Measurements from ENCODE around the gene DNAL1. TPM values are rescaled to one million over a fixed set of nuclear protein-coding genes. Genes with fewer than 3 reads are reported as not detected.

The DNAL1 gene
- total RNA-seq, 1 experiment from 2014 or later: 28.1 TPM

DNA sequence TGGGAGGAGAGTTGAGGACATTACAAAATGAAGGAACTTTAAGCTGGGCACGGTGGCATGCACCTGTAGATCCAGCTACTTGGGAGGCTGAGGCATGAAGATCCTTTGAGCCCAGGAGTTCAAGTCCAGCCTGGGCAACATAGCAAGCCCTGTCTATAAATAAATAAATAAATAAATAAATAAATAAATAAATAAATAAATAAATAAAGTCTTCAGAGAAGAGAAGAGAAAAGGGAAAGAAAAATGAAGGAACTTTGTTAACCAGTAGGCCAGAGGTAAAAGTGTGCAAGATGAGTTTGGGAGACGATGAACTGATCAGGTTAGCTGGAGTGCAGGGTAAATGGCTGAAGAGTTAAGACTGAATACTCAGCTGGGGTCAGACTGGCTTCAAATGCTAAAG is 49.3 kb downstream of the DNAL1 start:
- H3K4me1 ChIP-seq (ENCODE audit: insufficient read depth, low read length, poor library complexity, severe bottlenecking): no peaks in the 10 kb centered on the region
- no TSS peak for BruUV-seq (replicated peaks)
- intact Hi-C loops (cut with micrococcal nuclease; ENCODE audit: unreplicated experiment): no loop called here
- CTCF ChIA-PET: no interaction called here
- DNase-seq (ENCODE audit: low spot score): no peak
- no peaks in the 10 kb centered on the region for H3K36me3 ChIP-seq (ENCODE audit: insufficient read depth, low read length, poor library complexity, severe bottlenecking)
- no peak overlapping the region for H3K27ac ChIP-seq (ENCODE audit: low read depth, low read length, poor library complexity, severe bottlenecking)
- POLR2A ChIA-PET (ENCODE audit: low non-redundant PET): no interaction called here
- no peak overlapping the region for H3K4me3 ChIP-seq (ENCODE audit: low read depth, low read length, poor library complexity, severe bottlenecking)
- H3K27me3 ChIP-seq (replicated peaks; ENCODE audit: insufficient read depth, low read depth, low read length, poor library complexity): no peaks in the 10 kb centered on the region
- no peaks in the 10 kb centered on the region for H3K9me3 ChIP-seq (ENCODE audit: low read depth, low read length, poor library complexity, severe bottlenecking)
- no peak for TF ChIP-seq EZH2 (IDR thresholded peaks at IDR 0.05; ENCODE audit: borderline replicate concordance, low read depth, low read length, poor library complexity, severe bottlenecking)
- TF ChIP-seq, protein P1, sequence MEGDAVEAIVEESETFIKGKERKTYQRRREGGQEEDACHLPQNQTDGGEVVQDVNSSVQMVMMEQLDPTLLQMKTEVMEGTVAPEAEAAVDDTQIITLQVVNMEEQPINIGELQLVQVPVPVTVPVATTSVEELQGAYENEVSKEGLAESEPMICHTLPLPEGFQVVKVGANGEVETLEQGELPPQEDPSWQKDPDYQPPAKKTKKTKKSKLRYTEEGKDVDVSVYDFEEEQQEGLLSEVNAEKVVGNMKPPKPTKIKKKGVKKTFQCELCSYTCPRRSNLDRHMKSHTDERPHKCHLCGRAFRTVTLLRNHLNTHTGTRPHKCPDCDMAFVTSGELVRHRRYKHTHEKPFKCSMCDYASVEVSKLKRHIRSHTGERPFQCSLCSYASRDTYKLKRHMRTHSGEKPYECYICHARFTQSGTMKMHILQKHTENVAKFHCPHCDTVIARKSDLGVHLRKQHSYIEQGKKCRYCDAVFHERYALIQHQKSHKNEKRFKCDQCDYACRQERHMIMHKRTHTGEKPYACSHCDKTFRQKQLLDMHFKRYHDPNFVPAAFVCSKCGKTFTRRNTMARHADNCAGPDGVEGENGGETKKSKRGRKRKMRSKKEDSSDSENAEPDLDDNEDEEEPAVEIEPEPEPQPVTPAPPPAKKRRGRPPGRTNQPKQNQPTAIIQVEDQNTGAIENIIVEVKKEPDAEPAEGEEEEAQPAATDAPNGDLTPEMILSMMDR (conservative IDR thresholded peaks at IDR 0.05; ENCODE audit: low read depth, low read length): no peak

DNA sequence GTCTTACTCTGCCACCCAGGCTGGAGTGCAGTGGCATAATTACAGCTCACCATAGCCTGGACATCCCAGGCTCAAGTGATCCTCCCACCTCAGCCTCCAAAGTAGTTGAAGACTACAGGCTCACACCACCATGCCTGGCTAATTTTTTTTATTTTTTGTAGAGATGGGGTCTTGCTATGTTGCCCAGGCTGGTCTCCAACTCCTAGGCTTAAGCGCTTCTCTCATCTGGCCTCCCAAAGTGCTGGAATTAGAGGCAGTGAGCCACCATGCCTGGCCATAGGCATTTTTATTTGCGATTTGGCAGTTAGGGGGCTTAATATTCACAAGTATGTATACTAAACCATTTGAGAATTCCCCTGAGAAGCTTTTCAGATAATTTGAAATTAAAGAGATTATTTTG is 50.3 kb downstream of the DNAL1 start:
- Histone ChIP-seq H3K9me3 (ENCODE audit: low read depth, low read length, poor library complexity, severe bottlenecking) (no peaks in the 10 kb centered on the region), H3K36me3 (ENCODE audit: insufficient read depth, low read length, poor library complexity, severe bottlenecking) (no peaks in the 10 kb centered on the region), H3K4me1 (ENCODE audit: insufficient read depth, low read length, poor library complexity, severe bottlenecking) (no peaks in the 10 kb centered on the region), H3K4me3 (ENCODE audit: low read depth, low read length, poor library complexity, severe bottlenecking) (no peak overlapping the region), H3K27me3 (replicated peaks; ENCODE audit: insufficient read depth, low read depth, low read length, poor library complexity) (no peaks in the 10 kb centered on the region), H3K27ac (ENCODE audit: low read depth, low read length, poor library complexity, severe bottlenecking) (no peak overlapping the region)
- BruUV-seq (replicated peaks): no TSS peak
- TF ChIP-seq EZH2 (IDR thresholded peaks at IDR 0.05; ENCODE audit: borderline replicate concordance, low read depth, low read length, poor library complexity, severe bottlenecking): no peak
- TF ChIP-seq, protein P1 (conservative IDR thresholded peaks at IDR 0.05; ENCODE audit: low read depth, low read length): no peak
- CTCF ChIA-PET: no interaction called here
- POLR2A ChIA-PET (ENCODE audit: low non-redundant PET): no interaction called here
- intact Hi-C loops (cut with micrococcal nuclease; ENCODE audit: unreplicated experiment): no loop called here
- no peak for DNase-seq (ENCODE audit: low spot score)

DNA sequence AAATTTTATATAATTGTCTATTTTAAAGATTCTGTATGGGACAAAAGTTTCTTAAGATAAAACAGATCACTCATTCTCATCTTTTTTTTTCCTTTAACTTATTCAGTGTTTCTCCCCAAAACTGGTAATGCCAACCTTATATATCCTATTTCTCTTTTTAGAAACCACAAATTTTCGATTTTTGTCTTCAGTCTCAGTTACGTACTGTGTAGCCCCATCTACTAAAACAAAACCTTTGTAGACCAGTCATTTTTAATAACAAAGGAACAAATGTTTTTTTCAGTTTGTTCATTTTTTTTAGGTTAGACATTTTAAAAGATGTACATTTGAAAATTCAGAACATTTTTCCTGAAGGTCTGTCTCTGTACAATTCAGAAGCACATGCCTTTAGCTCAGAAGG is 51.2 kb downstream of the DNAL1 start:
- intact Hi-C loops (cut with micrococcal nuclease; ENCODE audit: unreplicated experiment): no loop called here
- BruUV-seq (replicated peaks): no TSS peak
- ChIA-PET CTCF (no interaction called here), POLR2A (ENCODE audit: low non-redundant PET) (no interaction called here)
- DNase-seq (ENCODE audit: low spot score): no peak
- Histone ChIP-seq H3K9me3 (ENCODE audit: low read depth, low read length, poor library complexity, severe bottlenecking) (no peaks in the 10 kb centered on the region), H3K4me1 (ENCODE audit: insufficient read depth, low read length, poor library complexity, severe bottlenecking) (no peaks in the 10 kb centered on the region), H3K36me3 (ENCODE audit: insufficient read depth, low read length, poor library complexity, severe bottlenecking) (no peaks in the 10 kb centered on the region), H3K27ac (ENCODE audit: low read depth, low read length, poor library complexity, severe bottlenecking) (no peak overlapping the region), H3K27me3 (replicated peaks; ENCODE audit: insufficient read depth, low read depth, low read length, poor library complexity) (no peaks in the 10 kb centered on the region), H3K4me3 (ENCODE audit: low read depth, low read length, poor library complexity, severe bottlenecking) (no peak overlapping the region)
- TF ChIP-seq EZH2 (IDR thresholded peaks at IDR 0.05; ENCODE audit: borderline replicate concordance, low read depth, low read length, poor library complexity, severe bottlenecking): no peak
- TF ChIP-seq, protein P1 (conservative IDR thresholded peaks at IDR 0.05; ENCODE audit: low read depth, low read length): no peak

Data from A673 (cell line).